ENCODE measurements around the gene PRRT1B. TPM values are rescaled to one million over a fixed set of nuclear protein-coding genes. Genes with fewer than 3 reads are reported as not detected.
A peak's percentile ranks its signal among the peaks of the same experiment; 100 is the strongest.

Gene PRRT1B
- total and polyA plus RNA-seq, 2 donors (not counting 1 experiment from before 2014, with no cell fraction given), result not detected

DNA sequence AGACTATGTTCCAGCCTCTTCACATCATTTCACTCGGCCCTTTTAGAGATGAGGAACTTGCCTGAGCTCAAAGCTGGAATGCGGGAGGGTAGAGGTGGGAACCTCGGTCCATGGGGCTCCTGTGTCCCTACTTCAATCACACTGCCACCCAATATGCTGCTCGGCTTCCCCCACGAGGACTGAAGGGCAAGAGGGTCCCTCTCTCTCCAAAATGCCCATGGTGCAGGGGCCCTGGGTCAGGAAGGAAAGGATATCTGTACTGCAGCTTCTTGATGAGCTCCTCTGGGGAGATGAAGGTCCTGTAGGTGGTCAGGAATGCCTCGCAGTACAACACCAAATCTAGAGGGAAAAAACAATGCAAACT is 46.5 kb downstream of the PRRT1B start:
- H3K27me3 Mint-ChIP-seq, result no peaks in the 10 kb centered on the region
- no peak overlapping the region for H3K4me2 ChIP-seq (replicated peaks; ENCODE audit: low read depth, low read length, poor library complexity, severe bottlenecking)
- TF ChIP-seq, protein P1, sequence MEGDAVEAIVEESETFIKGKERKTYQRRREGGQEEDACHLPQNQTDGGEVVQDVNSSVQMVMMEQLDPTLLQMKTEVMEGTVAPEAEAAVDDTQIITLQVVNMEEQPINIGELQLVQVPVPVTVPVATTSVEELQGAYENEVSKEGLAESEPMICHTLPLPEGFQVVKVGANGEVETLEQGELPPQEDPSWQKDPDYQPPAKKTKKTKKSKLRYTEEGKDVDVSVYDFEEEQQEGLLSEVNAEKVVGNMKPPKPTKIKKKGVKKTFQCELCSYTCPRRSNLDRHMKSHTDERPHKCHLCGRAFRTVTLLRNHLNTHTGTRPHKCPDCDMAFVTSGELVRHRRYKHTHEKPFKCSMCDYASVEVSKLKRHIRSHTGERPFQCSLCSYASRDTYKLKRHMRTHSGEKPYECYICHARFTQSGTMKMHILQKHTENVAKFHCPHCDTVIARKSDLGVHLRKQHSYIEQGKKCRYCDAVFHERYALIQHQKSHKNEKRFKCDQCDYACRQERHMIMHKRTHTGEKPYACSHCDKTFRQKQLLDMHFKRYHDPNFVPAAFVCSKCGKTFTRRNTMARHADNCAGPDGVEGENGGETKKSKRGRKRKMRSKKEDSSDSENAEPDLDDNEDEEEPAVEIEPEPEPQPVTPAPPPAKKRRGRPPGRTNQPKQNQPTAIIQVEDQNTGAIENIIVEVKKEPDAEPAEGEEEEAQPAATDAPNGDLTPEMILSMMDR (IDR thresholded peaks at IDR 0.05), result no peak
- no peak for TF ChIP-seq EZH2 (IDR thresholded peaks at IDR 0.05; ENCODE audit: borderline replicate concordance, insufficient read depth, low read depth, low read length, poor library complexity, severe bottlenecking)
- ChIA-PET CTCF (interaction anchor here (0.6 to 21.7 kb wide), 22 partner anchors 8 to 242 kb away, joined by 3 to 263 read pairs (median 4); partner anchors contain the start of gene RAPGEF1), POLR2A (interaction anchor here (0.5 kb wide), 1 partner anchor 156 kb away, joined by 4 read pairs; no protein-coding TSS in a partner anchor)
- H3K4me3 ChIP-seq (ENCODE audit: control extremely low read depth in 1 of 5, extremely low read depth in 1 of 5, insufficient read depth in 1 of 5, low read depth in 2 of 5, low read length in 4 of 5), result no peak overlapping the region
- H3K4me1 ChIP-seq (ENCODE audit: control insufficient read depth in 2 of 2, insufficient read depth in 2 of 2, low read length in 2 of 2), result peaks cover 0 to 13% of the 10 kb centered on the region in 2 donors
- peaks cover 44% of the 10 kb centered on the region for H3K79me2 ChIP-seq (ENCODE audit: control insufficient read depth, insufficient read depth, low read length)
- no peak overlapping the region for H3K4me3 Mint-ChIP-seq
- no peak overlapping the region for H3K27ac ChIP-seq (ENCODE audit: low read length in 2 of 2)
- no peak overlapping the region for H2AFZ ChIP-seq (ENCODE audit: insufficient read depth, low read depth, low read length, poor library complexity, severe bottlenecking)
- H3K36me3 ChIP-seq (replicated peaks in 1 of 2; ENCODE audit: control extremely low read depth in 1 of 2, control insufficient read depth in 1 of 2, extremely low read depth in 1 of 2, insufficient read depth in 2 of 2, low read length in 1 of 2), result peaks cover 0 to 91% of the 10 kb centered on the region in 2 experiments
- H3K9me3 Mint-ChIP-seq (ENCODE audit: insufficient read depth), result no peaks in the 10 kb centered on the region
- no peaks in the 10 kb centered on the region for H3K9me3 ChIP-seq (ENCODE audit: control extremely low read depth in 1 of 3, control insufficient read depth in 2 of 3, insufficient read depth in 1 of 3, low read length in 2 of 3)
- no peaks in the 10 kb centered on the region for H3K27me3 ChIP-seq (replicated peaks in 1 of 4; ENCODE audit: control extremely low read depth in 1 of 4, control insufficient read depth in 3 of 4, insufficient read depth in 4 of 4, low read length in 3 of 4)
- peaks cover 33% of the 10 kb centered on the region for H4K20me1 ChIP-seq (ENCODE audit: control insufficient read depth, insufficient read depth, low read length, poor library complexity, severe bottlenecking)
- WGBS (ENCODE audit: insufficient coverage), result 88% methylated on average over 1 of the region's 6 CpGs
- intact Hi-C loops (cut with micrococcal nuclease), result loop anchor here (1.0 to 5.0 kb wide), 4 partner anchors 40 to 155 kb away; partner anchors contain the start of gene RAPGEF1
- H3K9ac ChIP-seq (ENCODE audit: low read length), result no peak overlapping the region
- peak overlapping the region; percentile 78 for H3K27ac Mint-ChIP-seq
- H3K4me1 Mint-ChIP-seq, result peaks cover 22% of the 10 kb centered on the region
- ATAC-seq (ENCODE audit: low read depth), result no peak
- no peak for DNase-seq

DNA sequence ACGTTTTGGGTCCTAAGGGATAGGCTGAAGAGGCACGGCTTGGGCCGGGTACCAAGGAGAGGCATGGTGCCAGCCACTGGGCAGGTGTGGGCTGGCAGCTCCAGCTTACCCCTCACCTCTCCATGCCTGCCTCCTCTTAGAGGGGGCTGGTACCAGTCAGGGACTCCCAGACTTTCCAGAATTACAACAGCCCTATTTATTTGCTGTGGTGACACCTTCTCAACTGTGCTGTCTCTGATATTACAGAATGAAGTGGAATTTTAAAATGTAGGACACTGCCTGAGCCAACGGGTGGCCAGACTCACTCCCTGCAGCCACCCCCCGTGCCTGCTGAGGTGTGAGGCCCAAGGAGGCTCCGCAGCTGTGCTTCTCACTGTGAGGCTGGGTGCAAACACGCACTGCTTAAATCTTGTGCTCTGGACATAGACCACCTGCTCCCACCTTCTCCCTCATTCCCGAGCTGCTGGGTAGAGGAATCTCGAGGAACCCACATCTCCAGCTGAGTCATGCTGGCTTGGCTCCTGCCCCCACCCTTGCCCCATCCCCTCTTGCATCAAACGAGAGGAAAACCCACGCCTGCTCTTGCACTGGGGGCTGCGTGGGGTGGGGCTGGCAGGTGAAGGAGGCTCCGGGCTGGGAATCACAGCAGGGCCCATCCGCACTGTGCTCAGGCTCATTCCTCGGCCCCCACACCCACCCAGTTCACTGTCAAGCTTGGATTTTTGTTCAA is 47.9 kb downstream of the PRRT1B start:
- 92% methylated on average over 12 of the region's 15 CpGs for WGBS (ENCODE audit: insufficient coverage)

More for the DNA sequence above, 47.9 kb downstream of the PRRT1B start:
- no peak overlapping the region for H3K4me2 ChIP-seq (replicated peaks; ENCODE audit: low read depth, low read length, poor library complexity, severe bottlenecking)
- H3K4me1 Mint-ChIP-seq, result peaks cover 16% of the 10 kb centered on the region
- ATAC-seq (ENCODE audit: low read depth), result no peak
- peaks cover 32% of the 10 kb centered on the region for H3K79me2 ChIP-seq (ENCODE audit: control insufficient read depth, insufficient read depth, low read length)
- ChIA-PET CTCF (interaction anchor here (0.9 to 21.7 kb wide), 3 partner anchors 29 to 151 kb away, joined by 5 to 263 read pairs (median 11); partner anchors contain the start of gene RAPGEF1), POLR2A (no interaction called here)
- no peak overlapping the region for H3K27ac ChIP-seq (ENCODE audit: low read length in 2 of 2)
- TF ChIP-seq, protein P1 (IDR thresholded peaks at IDR 0.05), result no peak
- TF ChIP-seq EZH2 (IDR thresholded peaks at IDR 0.05; ENCODE audit: borderline replicate concordance, insufficient read depth, low read depth, low read length, poor library complexity, severe bottlenecking), result no peak
- no peak overlapping the region for H2AFZ ChIP-seq (ENCODE audit: insufficient read depth, low read depth, low read length, poor library complexity, severe bottlenecking)
- H3K9me3 ChIP-seq (ENCODE audit: control extremely low read depth in 1 of 3, control insufficient read depth in 2 of 3, insufficient read depth in 1 of 3, low read length in 2 of 3), result no peaks in the 10 kb centered on the region
- peaks cover 0 to 13% of the 10 kb centered on the region in 2 donors for H3K4me1 ChIP-seq (ENCODE audit: control insufficient read depth in 2 of 2, insufficient read depth in 2 of 2, low read length in 2 of 2)
- intact Hi-C loops (cut with micrococcal nuclease), result loop anchor here (5.0 kb wide), 1 partner anchor 39 kb away; no protein-coding TSS in a partner anchor
- H3K4me3 Mint-ChIP-seq, result no peak overlapping the region
- H3K27me3 Mint-ChIP-seq, result no peaks in the 10 kb centered on the region
- peaks cover 36% of the 10 kb centered on the region for H4K20me1 ChIP-seq (ENCODE audit: control insufficient read depth, insufficient read depth, low read length, poor library complexity, severe bottlenecking)
- no peaks in the 10 kb centered on the region for H3K9me3 Mint-ChIP-seq (ENCODE audit: insufficient read depth)
- no peak overlapping the region for H3K4me3 ChIP-seq (ENCODE audit: control extremely low read depth in 1 of 5, extremely low read depth in 1 of 5, insufficient read depth in 1 of 5, low read depth in 2 of 5, low read length in 4 of 5)
- no peak for DNase-seq
- peaks cover 0 to 93% of the 10 kb centered on the region in 2 experiments for H3K36me3 ChIP-seq (replicated peaks in 1 of 2; ENCODE audit: control extremely low read depth in 1 of 2, control insufficient read depth in 1 of 2, extremely low read depth in 1 of 2, insufficient read depth in 2 of 2, low read length in 1 of 2)
- H3K27ac Mint-ChIP-seq, result peak overlapping the region; percentile 71
- no peak overlapping the region for H3K9ac ChIP-seq (ENCODE audit: low read length)
- no peaks in the 10 kb centered on the region for H3K27me3 ChIP-seq (replicated peaks in 1 of 4; ENCODE audit: control extremely low read depth in 1 of 4, control insufficient read depth in 3 of 4, insufficient read depth in 4 of 4, low read length in 3 of 4)
